ENCODE results near the gene TRABD2B.

The TRABD2B gene

DNA sequence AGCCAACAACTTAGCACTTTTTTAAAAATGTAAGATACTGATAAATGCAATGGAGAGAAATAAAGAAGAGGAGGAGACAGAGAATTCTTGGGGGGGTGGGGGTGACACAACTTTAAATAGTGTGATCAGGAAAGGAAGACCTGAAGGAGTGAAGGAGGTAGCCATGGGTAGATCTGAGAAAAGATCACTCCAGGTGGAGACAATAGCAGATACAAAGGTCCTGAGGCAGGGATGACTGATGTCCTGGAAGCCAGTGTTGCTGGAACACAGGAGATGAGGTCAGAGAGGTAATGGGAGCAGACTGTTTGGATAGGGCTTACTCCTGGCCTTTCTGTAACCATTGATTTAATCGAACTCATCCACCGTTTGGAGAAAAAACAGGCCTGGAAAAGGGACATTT, 24.6 kb upstream of the TRABD2B start:
- DNase-seq = no peak

- DNase-seq = no peak
Observed at GRCh38 chr1:48019714-48020315, 22.6 kb upstream of the TRABD2B start.

DNA sequence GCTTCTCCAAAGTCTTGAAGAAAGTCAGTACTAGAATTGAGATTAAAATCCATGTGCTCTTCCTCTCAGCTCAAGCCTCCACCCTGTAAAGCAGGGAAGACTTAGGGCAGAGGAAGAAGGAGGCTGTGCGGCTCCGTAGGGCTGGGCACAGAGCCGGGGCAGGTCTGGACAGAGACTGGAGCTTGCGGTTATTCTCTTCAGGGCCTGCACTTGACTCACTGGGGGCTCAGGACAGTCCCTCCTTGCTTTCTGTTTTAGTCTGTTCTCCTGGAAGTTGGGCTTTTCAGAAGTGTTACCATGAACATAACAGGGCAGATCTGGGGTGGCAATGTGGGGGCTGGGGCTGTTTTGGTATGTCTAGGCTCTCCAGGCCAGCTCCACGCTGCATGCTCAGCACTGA, 21.6 kb upstream of the TRABD2B start:
- no peak for DNase-seq

GRCh38 chr1:48017716-48018115, 20.5 kb upstream of the TRABD2B start:
- DNase-seq = no peak

- no peak for DNase-seq
Observed at GRCh38 chr1:48016515-48016914, 19.3 kb upstream of the TRABD2B start.

GRCh38 chr1:48013270-48013669, 16.1 kb upstream of the TRABD2B start:
- no peak for DNase-seq

DNA sequence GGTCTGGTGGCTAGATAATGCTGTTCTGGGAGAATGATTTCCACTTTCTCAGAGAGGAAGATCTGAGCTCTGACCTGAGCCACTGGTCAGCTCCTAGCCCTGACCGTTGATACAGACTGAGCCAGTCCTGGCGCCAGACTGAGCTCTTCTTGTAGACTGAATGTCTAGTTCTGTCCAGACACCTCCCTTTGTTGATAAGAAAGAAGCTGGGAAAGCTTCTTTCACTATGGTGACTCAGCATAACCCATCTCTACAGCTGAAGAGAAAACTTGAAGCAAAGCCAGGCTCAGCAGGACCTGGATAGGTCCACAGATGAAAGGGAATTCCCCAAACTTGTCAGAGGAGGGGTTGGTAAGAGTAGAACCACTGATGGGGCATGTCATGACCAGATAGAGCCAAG, 9.9 kb upstream of the TRABD2B start:
- DNase-seq = no peak

GRCh38 chr1:48006264-48006663, 9.1 kb upstream of the TRABD2B start:
- DNase-seq = no peak

- no peak for DNase-seq
Observed at GRCh38 chr1:48005253-48006117, 8.3 kb upstream of the TRABD2B start.

DNA sequence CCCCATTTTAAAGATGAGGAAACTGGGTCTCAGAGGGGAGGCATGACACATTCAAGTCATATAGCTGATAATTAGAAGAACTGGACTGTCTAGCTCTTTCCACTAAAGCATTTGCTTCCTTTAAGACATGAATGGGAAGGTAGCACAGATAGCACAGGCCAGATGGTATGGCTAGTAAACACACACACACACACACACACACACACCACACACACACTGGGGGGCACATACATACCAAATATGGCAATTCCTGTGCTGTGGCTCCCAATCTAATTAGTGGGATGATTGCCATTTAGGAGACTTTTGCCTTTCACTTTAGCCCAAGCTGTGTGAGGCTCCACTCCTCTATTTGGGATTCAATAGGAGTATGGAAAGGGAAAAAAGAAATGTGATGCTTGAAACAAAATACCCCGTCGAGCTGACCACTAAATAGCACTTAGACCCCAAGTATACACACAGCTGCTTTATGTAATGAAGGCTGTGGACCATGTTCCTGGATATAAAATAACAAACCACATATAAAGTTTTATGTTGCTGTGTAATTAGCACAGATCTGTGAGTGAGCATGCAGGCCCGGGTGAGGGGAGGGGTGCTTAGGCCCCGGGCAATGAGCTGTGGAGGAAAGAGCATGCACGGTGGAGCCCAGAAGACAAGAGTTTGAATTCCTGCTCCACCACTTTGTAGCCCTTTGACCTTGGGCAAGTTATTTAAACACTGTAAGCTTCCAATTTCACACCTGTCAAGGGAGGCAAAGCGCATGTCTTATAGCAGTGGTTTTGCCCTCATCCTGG, 6.8 kb upstream of the TRABD2B start:
- no peak for DNase-seq

- DNase-seq = no peak
Observed at GRCh38 chr1:48002142-48002541, 5.0 kb upstream of the TRABD2B start.

GRCh38 chr1:48001696-48002095, 4.5 kb upstream of the TRABD2B start:
- DNase-seq = no peak

- no peak for DNase-seq
Observed at GRCh38 chr1:48000883-48001282, 3.7 kb upstream of the TRABD2B start.

DNA sequence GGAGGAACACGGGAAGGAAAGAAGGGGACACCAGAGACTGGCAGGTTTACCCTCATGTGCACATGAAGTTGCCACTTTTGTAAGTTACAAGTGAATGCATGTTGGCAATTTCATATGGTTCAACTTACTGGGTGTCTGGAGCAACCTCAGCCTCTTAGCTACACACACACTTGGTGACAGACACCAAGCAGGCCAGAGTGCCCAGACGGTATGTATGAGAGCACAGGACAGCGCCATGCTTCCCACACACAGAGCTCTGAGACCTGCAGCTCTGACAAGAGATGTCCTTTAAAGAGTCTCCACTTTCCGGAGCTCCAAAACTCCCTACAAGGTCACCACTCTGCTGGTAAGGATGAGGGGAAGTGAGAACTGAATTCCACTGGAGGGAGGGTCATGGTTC, 1.9 kb upstream of the TRABD2B start:
- no peak for DNase-seq

DNA sequence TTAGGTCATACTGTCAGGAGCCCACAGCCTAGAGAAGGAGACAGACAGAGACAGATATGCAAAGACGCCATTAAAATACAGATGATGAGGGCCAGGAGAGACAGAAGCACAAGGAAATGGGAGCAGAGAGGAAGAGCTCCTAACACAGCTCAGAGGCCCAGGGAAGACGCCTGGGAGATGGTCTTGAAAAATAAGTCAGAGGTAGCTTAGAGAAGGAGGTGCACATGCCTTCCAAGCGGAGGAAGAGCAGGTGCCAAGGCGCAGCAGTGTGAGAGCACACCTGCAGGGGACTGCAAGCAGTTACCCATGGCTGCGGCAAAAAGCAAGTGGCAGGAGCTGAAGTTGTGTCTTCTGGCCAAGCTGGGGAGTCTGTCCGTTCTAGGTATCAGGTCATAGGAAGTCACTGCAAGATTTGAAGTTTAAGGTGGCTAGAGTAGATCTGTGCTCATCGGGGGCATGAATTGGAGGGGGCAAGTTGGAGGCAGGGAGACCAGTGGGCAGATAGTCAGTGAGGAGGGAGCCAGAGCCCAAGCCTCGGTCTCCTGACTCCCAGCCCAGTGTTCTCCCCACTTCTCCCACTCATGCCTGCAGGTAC, 1.3 kb upstream of the TRABD2B start:
- no peak for DNase-seq

DNA sequence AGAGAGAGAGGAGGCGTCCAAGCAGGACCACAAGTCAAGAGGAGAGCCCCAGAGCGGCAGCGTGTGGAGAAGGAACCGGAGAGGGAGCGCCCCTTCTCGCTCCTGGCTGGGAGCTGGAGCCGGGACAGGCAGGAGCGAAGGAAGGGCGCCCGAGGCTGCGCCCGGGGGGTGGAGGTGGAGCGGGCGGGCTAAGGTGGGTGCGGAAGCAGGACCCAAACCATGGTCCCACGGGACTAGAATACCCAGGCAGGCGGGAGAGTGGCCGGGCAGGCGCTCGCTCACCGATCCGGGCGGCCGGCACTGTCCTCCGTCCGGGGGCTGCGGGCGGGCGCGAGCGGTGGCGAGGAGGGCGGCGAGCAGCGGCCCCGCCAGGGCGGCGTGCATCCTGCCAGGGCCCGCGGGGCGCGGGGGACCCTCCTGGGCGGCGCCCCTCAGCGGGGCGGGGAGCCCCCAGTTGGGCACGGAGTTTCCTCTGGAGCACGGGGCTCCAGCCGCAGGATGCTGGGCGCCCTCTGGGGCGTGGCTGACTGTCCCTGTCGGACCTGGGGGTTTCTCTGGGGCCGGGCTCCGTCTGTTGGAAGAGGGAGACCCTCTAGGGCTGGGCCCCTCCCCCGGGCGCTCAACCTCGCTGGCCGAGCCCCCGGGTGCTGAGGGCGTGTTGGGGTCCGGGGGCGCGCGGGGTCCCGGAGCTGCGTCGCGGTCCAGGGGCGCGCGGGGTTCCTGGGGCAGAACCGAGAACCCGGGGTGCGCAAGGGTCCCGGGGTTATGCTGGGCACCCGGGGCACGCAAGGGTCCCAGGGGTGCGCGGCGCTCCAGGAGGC, 569 bp downstream of the TRABD2B start:
- no peak for DNase-seq

DNA sequence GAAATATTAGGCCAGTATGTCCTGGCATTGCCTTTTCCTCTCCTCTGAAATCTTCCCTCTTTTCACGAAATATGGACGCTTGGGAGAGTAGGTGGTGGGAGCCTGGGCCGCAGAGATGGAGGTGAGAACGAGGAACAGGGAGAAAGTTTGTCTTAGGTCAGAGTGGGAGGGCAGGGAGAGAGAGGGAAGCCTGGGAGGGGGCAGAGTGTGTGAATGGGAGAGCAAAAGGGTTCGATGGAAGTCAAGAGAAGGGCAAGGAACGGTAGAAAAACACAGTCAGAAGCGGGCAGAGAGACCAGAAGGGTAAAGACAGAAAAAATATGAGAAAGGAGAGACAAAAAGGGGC, 1.2 kb downstream of the TRABD2B start:
- DNase-seq = no peak

DNA sequence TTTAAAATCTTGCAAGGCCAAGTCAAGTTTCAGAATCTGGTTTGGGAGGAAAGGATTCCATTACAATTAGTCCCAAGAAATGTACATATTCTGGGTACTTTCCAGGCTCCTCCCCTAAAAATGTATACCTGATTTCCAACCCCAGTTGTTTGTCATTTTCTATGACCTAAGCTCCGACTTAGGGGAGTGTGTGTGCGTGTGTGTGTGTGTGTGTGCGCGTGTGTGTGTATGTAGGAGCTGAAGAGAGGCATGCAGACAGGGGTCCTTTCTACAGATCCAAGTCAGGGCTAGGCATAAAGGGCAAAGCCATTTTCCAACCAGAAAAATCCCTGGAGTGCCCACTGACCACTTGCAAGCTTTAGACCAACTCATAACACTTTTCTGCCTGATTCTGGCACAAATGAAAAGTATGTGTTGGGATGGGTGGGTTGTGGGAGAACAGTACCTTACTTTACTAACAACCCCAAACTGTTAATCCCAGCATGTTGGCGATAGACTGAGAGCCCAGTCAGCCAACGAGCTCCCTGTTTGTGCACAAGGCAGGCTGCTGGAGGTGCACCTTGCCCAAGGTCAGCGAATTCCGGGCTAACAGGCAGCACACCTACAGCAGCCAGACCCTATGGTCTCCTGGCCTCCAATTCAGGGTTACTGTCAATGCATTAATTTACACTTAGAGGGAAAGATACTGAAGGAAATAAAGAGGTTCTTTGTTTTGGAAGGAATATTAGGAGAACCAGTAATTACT, 1.7 kb downstream of the TRABD2B start:
- DNase-seq = no peak

DNA sequence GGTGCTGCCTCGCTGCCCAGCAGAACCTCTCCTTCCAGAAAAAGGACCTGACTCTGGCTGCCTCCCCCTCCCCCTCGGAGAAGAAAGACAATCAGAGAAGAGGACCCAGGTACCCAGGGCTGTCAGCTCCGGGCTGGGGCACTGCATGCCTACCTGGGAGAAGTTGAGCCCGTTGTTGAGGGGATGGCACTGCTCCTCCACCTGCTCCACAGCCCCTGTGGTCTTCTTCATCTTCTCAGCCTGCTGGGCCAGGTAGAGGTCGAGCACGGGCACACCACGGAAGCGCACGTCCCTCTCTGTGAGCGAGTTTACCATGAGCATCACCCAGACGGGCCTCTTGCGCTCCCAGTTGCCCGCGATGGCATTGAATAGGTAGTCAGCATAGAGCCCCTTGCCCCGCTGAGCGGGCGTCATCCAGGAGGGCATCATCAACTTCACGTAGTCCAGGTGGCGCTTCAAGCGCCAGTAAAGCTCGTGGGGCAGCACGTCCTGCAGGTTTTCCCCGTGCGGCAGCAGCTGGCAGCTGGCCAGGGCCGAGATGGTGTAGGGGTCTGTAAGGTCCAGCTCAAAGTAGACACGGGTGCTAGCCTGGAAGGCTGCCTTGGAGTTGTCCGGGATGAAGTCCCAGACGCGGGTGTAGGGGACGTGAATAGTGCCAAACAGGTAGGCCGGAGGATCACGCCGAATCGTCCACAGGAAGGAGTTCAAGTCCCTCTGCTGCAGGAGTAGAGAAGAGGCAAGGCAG, 3.1 kb downstream of the TRABD2B start:
- DNase-seq = no peak

DNA sequence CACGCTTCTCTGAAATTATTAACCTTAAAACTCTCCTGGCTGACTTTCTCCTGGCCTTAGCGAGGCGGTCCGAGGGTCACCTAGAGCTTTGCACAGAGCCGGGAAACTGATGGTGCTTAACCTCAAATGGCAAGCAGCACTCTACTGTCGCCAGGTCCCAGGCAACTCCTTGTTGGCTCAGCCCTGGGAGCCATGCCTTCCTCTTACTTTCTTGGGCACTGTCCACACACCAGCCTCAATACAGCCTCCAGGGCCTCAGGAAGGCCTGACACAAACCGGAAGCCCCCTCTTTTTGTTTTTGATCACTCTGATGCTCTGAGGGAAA, 3.8 kb downstream of the TRABD2B start:
- no peak for DNase-seq

DNA sequence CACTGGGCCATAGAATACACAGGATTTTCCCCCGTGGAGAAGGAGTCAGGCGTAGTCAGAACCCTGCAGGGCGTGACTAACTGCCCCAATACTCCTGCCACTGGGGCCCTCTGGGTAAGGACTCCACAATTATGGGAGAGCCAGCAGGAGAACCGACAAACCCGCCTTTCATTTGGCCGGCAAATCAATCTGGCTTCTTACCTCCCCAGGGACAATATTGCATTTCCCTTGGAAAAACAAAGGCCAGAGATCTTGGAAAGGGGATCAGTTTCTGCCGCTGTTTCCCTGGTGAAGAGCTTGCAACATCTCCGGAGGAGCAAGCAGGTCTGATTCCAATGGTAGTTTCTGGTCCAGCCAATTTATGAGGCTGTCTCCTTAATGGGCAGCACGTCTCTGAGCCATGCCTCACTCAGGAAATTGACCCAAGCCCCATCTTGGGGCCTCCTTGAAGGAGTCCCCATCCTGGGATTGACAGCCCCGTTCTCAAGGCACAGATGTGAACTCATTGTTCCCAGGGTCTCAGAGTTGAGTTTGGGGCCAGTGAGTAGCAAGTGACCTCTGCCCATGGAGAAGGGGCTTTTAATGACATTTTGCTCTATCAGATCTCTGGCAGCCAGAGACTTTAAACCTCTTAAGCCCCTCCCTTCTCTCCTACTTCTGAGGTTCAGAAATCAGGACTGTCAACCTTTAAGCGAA, 4.3 kb downstream of the TRABD2B start:
- DNase-seq = no peak

All from stimulated activated CD8-positive, alpha-beta memory T cell treated with anti-CD3 and anti-CD28 coated beads, Interleukin-4, amount 100 ng/mL, for 48 hours (primary cell).